Fibroblast of villous mesenchyme (primary cell): ENCODE measurements around the gene PIP5K1B. TPM values are rescaled to one million over a fixed set of nuclear protein-coding genes. Genes with fewer than 3 reads are reported as not detected.

Experiments
- DNase-seq: peaks from one replicate; pipeline ENCODE4 v3.0.0-alpha.2; 2010; ENCODE audit warnings: low read depth
- H3K4me3 ChIP-seq: 2 replicates; pipeline ENCODE4 v1.5.1; 2011; ENCODE audit warnings: low read depth, mild to moderate bottlenecking, low read length
- small RNA-seq: library from RNA; depleted of rRNA; stranded (forward); fragments of <200 nt; gene quantifications from one replicate; pipeline ENCODE3, GENCODE V24; 2012
- total RNA-seq: library from RNA; depleted of rRNA; stranded (reverse); fragments of >200 nt; gene quantifications from 2 replicates; pipeline ENCODE4 v1.2.3, GENCODE V29; 2012
- TF ChIP-seq, protein P1 (sequence below): IDR thresholded peaks from 2 replicates; pipeline ENCODE4 v1.5.1; 2012; ENCODE audit warnings: low read depth, mild to moderate bottlenecking, low read length; ENCODE audit not compliant: insufficient read depth

PIP5K1B gene
- total RNA-seq, 1 donor: under 0.01 TPM

DNA sequence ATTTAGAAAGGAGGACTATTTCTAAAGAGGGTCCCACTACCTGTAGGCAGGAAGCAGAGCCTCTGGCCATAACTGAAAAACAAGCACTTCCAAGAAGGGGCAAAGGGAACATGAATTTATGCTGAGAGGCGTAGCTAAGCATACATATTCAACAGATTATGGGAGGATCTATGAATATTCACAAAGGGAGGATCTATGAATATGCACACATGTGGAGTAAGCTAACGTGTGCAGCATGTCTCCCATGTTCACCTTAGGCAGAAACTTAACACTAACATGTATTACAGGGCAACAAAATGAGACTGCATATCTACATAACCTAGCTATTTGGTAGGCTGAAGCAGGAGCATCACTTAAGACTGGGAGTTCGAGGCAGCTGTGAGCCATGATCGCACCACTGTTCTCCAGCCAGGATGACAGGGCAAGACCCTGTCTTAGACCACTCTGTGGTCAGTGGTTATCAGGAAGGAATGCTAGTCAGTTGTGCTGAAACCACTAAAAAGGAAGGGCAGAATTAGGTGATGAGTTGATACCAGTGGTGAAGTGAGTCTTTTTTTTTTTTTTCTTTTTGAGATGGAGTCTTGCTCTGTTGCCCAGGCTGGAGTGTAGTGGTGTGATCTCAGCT lies 351.3 kb downstream of the PIP5K1B start:
- no peak overlapping the region for H3K4me3 ChIP-seq
- no peak for DNase-seq
- TF ChIP-seq, protein P1, sequence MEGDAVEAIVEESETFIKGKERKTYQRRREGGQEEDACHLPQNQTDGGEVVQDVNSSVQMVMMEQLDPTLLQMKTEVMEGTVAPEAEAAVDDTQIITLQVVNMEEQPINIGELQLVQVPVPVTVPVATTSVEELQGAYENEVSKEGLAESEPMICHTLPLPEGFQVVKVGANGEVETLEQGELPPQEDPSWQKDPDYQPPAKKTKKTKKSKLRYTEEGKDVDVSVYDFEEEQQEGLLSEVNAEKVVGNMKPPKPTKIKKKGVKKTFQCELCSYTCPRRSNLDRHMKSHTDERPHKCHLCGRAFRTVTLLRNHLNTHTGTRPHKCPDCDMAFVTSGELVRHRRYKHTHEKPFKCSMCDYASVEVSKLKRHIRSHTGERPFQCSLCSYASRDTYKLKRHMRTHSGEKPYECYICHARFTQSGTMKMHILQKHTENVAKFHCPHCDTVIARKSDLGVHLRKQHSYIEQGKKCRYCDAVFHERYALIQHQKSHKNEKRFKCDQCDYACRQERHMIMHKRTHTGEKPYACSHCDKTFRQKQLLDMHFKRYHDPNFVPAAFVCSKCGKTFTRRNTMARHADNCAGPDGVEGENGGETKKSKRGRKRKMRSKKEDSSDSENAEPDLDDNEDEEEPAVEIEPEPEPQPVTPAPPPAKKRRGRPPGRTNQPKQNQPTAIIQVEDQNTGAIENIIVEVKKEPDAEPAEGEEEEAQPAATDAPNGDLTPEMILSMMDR: no peak

DNA sequence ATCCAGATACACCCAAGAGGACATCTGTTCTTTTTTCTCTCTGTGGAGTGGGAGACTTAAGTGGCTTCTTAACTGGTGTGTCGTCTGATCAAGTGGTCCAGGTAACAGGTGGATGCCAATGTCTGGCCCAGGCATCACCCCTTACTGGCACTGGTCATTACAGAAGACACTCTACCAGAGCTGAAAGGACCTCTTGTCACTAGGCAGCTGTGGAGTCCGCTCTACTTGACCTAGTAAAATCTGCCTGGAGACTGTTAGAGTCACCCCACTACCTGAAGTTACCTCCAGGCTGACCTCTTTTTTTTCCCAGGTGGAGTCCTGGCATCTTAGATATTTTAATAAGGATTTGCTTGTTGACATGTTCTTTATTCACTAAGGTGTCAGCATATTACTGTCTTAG lies 353.1 kb downstream of the PIP5K1B start:
- TF ChIP-seq, protein P1: no peak
- DNase-seq: no peak
- H3K4me3 ChIP-seq: no peak overlapping the region

Small RNA genes within 50 kb of the gene (small RNA-seq; reads per million reads assigned to genes)
- gene RNU6-820P: not detected

Other genes starting within 250 kb of the PIP5K1B start
- gene TMEM252, start 164.4 kb upstream of the PIP5K1B start, total RNA-seq: not detected in 2 replicates